GM13977 (cell line): ENCODE data around the gene PRRT2.
A peak's percentile ranks its signal among the peaks of the same experiment; 100 is the strongest.

Experiments used
- DNase-seq: peaks from one replicate; pipeline ENCODE4 v3.0.0; 2012; ENCODE audit warnings: low spot score
- in situ Hi-C: fragments of 300-500 bp; cut with MboI; formaldehyde crosslinking; loops from one replicate; pipeline ENCODE4 v1.12.0; 2022; ENCODE audit warnings: low sequenced_read_pairs, low pct_unique_long_range_greater_than_20kb, mixed read lengths, inconsistent platforms; ENCODE audit not compliant: unreplicated experiment
- TF ChIP-seq, protein P1 (sequence below): IDR thresholded peaks from 2 replicates; pipeline ENCODE4 v1.5.1; 2012; ENCODE audit warnings: mild to moderate bottlenecking, control low read depth; ENCODE audit not compliant: insufficient read depth; ENCODE audit errors: extremely low read depth, missing control alignments

PRRT2 gene

DNA sequence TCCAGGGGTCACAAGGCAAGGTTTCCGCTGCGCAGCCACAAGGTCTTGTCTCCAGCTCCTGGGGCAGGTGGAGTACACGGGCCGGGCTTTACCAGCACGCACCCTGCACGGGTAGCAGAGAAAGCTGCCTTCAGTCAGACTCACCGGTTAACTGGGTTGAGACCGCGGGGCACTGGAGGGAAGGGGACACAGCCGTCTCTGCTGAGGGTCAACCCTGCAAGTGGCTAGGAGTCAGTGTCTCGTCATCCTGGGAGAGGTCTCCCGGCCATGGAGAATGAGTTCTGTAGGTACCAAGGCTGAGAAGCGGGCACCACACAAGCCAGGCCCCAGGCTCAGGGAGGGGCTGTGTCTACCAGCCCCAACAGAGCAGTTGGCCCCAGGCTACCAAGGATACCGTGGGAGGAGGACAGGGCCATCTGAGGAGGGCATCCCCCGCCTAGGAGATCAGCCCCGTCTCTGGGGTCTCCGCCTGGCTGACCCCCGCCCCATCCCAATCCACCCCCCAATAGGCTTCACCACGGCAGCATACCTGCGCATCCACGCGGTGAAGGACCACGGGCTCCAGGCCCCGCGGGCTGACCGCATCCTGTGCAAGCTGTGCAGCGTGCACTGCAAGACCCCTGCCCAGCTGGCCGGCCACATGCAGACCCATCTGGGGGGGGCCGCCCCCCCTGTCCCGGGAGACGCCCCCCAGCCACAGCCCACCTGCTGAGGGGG, 2.8 kb upstream of the PRRT2 start:
- in situ Hi-C loops = no loop called here
- no peak for DNase-seq
- TF ChIP-seq, protein P1, sequence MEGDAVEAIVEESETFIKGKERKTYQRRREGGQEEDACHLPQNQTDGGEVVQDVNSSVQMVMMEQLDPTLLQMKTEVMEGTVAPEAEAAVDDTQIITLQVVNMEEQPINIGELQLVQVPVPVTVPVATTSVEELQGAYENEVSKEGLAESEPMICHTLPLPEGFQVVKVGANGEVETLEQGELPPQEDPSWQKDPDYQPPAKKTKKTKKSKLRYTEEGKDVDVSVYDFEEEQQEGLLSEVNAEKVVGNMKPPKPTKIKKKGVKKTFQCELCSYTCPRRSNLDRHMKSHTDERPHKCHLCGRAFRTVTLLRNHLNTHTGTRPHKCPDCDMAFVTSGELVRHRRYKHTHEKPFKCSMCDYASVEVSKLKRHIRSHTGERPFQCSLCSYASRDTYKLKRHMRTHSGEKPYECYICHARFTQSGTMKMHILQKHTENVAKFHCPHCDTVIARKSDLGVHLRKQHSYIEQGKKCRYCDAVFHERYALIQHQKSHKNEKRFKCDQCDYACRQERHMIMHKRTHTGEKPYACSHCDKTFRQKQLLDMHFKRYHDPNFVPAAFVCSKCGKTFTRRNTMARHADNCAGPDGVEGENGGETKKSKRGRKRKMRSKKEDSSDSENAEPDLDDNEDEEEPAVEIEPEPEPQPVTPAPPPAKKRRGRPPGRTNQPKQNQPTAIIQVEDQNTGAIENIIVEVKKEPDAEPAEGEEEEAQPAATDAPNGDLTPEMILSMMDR = no peak

DNA sequence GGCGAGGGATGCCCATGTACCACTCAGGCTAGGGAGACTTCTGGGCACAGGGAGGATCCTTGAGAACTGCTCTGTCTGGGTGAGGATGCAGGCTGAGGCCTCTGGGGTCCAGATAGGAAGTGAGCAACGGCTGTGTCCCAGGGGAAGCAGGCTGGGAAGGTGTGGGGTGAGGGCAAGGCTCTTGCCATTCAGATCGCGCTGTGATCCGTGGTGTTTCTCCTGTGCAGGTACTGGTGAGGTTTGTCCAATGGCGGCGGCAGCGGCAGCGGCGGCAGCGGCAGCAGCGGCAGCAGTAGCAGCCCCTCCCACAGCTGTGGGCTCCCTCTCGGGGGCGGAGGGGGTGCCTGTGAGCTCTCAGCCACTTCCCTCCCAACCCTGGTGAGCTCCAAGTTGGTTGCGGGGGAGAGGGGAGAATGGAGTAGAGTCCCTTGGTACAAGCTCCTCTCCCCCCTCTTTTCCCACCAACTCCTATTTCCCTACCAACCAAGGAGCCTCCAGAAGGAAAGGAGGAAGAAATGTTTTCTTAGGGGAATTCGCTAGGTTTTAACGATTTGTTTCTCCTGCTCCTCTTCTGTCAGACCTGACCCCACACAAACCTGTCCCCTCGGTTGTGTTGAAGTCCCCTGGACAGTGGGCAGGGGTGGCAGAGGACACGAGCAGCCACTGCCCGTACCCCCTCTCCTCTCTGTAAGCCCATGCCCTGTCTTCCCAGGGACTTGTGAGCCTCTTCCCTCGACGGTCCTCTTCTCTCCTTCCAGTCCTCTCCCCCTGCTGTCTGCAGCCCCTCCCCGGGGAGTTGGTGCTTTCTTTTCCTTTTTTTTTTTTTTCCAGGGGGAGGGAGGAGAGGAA, 1.9 kb upstream of the PRRT2 start:
- in situ Hi-C loops = no loop called here
- no peak for DNase-seq
- TF ChIP-seq, protein P1 = no peak

DNA sequence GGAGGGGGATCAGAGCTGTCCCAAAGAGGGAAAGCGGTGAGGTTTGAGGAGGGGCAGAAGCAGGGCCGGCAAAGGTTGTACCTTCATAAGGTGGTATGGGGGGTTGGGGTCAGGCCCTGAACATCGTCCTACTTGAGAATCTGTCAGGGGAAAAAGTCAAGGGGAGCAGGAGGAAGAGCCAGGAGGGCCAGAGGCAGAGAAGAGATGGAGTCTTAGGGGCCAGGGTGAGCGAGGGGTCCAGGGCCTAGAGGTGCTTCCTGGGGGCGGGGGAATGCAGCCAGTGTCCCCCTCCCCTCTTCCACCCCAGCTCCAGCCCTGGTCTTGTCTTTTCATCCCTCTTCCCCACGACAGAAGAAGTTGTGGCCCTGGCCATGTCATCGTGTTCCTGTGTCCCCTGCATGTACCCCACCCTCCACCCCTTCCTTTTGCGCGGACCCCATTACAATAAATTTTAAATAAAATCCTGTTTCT, 1.3 kb upstream of the PRRT2 start:
- in situ Hi-C loops = no loop called here
- TF ChIP-seq, protein P1 = no peak

DNA sequence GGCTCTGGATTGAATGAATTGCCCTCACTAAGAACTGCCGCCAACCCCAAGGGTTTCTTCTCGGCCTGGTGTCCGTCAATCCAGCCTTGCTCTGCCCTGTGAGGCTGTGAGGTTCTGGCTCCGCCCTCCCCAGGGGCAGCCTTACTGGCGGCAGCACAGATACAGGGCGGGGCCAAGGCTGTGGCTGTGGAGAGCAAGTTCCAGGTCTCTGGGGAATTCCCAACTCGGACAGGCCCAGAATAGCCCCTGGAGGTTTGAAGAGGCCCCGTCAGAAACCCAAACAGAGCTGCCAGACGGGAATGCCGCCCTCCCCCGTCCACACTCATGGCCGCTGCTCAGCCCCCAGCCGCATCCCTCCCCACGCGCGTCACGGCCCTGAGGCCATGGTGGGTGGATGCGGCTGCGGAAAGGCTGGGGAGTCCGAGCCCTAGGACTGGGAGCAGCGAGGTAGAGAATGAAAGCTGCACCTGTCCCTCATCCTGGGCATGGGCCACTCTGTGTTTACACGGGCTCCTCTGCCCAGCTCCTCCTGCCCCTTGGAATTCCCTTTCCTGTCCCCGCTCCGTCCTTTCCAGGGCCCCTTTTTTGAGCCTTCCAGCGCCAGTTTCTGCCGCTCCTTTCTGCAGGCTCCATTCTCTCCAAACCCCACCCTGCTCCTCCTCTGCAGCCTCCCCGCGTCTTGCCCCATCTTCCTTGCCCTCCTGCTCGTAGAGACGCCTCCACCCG, 660 bp upstream of the PRRT2 start:
- peak; percentile 93 for DNase-seq
- in situ Hi-C loops = no loop called here
- TF ChIP-seq, protein P1 = no peak

More for the DNA sequence above, 1.3 kb upstream of the PRRT2 start:
- no peak for DNase-seq

DNA sequence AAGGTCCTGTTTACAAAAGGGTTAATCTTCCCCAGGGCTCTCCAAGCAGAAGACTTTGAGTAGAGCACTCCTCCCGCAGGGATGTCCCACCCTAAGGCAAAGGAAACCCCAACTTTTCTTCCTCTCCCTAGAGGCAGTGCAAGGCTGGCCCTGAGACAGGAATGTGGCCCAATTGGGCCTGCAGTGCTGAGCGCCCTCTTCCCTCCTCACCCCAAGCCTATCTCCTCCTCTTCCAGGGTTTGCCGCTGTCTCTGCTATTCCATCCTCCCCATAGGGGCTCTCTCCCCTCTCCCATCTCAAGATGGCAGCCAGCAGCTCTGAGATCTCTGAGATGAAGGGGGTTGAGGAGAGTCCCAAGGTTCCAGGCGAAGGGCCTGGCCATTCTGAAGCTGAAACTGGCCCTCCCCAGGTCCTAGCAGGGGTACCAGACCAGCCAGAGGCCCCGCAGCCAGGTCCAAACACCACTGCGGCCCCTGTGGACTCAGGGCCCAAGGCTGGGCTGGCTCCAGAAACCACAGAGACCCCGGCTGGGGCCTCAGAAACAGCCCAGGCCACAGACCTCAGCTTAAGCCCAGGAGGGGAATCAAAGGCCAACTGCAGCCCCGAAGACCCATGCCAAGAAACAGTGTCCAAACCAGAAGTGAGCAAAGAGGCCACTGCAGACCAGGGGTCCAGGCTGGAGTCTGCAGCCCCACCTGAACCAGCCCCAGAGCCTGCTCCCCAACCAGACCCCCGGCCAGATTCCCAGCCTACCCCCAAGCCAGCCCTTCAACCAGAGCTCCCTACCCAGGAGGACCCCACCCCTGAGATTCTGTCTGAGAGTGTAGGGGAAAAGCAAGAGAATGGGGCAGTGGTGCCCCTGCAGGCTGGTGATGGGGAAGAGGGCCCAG, 1.0 kb downstream of the PRRT2 start:
- TF ChIP-seq, protein P1 = no peak
- in situ Hi-C loops = no loop called here

More for the DNA sequence above, 1.0 kb downstream of the PRRT2 start:
- DNase-seq = no peak
